ENCODE measurements around the gene LONRF2. TPM values are rescaled to one million over a fixed set of nuclear protein-coding genes. Genes with fewer than 3 reads are reported as not detected.

The LONRF2 gene
- total RNA-seq, 1 donor from 2014 or later: 9.2 TPM

DNA sequence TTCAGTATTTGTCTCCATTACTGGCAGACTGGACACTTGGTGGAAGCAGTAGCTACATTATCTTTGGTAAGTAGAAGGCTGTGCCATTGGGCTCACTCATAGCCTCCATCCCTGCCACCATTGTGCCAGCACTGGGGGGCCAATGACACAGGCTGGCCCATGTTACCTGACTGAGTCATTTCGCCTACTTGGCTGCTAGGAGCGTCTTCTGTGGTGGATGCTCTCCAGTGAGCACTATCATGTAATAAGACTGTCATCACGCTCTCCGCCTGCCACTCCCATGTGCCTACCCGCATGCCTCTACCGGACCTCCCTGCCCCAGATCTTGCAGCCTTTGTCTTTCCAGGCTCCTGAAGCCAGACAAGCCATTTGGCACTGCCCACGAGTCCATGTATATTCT lies 56.2 kb downstream of the LONRF2 start:
- H3K27me3 Mint-ChIP-seq: no peaks in the 10 kb centered on the region
- no peak overlapping the region for H3K27ac Mint-ChIP-seq
- no peak for DNase-seq (ENCODE audit: low spot score, unreplicated experiment)
- H3K36me3 Mint-ChIP-seq (ENCODE audit: insufficient read depth): peaks cover 4% of the 10 kb centered on the region
- H3K4me1 Mint-ChIP-seq (ENCODE audit: low read depth): peaks cover 11% of the 10 kb centered on the region
- no peak for TF ChIP-seq CTCF (IDR thresholded peaks at IDR 0.05; ENCODE audit: unreplicated experiment)
- H3K4me3 Mint-ChIP-seq (ENCODE audit: low read depth): no peak overlapping the region
- no peaks in the 10 kb centered on the region for H3K9me3 Mint-ChIP-seq (ENCODE audit: low read depth)

DNA sequence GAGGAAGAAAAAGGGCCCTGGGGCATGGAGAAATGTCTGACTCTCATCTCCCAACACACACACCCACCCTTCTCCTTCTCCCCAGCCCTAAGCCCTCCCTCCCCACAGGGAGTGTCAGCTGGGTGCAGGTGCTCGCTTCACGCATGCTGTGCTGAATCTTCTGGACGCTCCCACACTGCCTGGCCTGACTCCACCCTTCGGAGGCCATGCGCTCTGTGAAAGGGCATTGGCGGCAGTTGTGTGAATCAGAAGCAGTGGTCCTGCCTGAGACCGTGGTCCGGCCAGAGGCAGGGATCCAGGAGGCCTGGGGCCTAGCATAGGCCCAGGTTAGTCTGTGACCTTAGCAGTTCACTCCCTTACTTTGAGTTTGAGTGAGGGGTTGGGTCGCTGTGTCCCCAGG lies 57.1 kb downstream of the LONRF2 start:
- Mint-ChIP-seq H3K9me3 (ENCODE audit: low read depth) (no peaks in the 10 kb centered on the region), H3K27ac (no peak overlapping the region), H3K27me3 (no peaks in the 10 kb centered on the region), H3K4me1 (ENCODE audit: low read depth) (peaks cover 7% of the 10 kb centered on the region), H3K36me3 (ENCODE audit: insufficient read depth) (no peaks in the 10 kb centered on the region), H3K4me3 (ENCODE audit: low read depth) (no peak overlapping the region)
- no peak for DNase-seq (ENCODE audit: low spot score, unreplicated experiment)
- no peak for TF ChIP-seq CTCF (IDR thresholded peaks at IDR 0.05; ENCODE audit: unreplicated experiment)

GRCh38 chr2:100264651-100265050 lies 57.6 kb downstream of the LONRF2 start:
- Mint-ChIP-seq H3K4me3 (ENCODE audit: low read depth) (no peak overlapping the region), H3K9me3 (ENCODE audit: low read depth) (no peaks in the 10 kb centered on the region), H3K27ac (no peak overlapping the region), H3K27me3 (no peaks in the 10 kb centered on the region), H3K36me3 (ENCODE audit: insufficient read depth) (no peaks in the 10 kb centered on the region), H3K4me1 (ENCODE audit: low read depth) (peaks cover 3% of the 10 kb centered on the region)
- no peak for DNase-seq (ENCODE audit: low spot score, unreplicated experiment)
- no peak for TF ChIP-seq CTCF (IDR thresholded peaks at IDR 0.05; ENCODE audit: unreplicated experiment)

GRCh38 chr2:100264121-100264520 lies 58.2 kb downstream of the LONRF2 start:
- H3K4me1 Mint-ChIP-seq (ENCODE audit: low read depth): no peaks in the 10 kb centered on the region
- no peaks in the 10 kb centered on the region for H3K36me3 Mint-ChIP-seq (ENCODE audit: insufficient read depth)
- H3K27ac Mint-ChIP-seq: no peak overlapping the region
- no peak overlapping the region for H3K4me3 Mint-ChIP-seq (ENCODE audit: low read depth)
- DNase-seq (ENCODE audit: low spot score, unreplicated experiment): no peak
- no peaks in the 10 kb centered on the region for H3K9me3 Mint-ChIP-seq (ENCODE audit: low read depth)
- no peak for TF ChIP-seq CTCF (IDR thresholded peaks at IDR 0.05; ENCODE audit: unreplicated experiment)
- no peaks in the 10 kb centered on the region for H3K27me3 Mint-ChIP-seq

- no peaks in the 10 kb centered on the region for H3K36me3 Mint-ChIP-seq (ENCODE audit: insufficient read depth)
These were observed 59.6 kb downstream of the LONRF2 start for GRCh38 chr2:100262555-100263320.

More at GRCh38 chr2:100262555-100263320, 59.6 kb downstream of the LONRF2 start:
- no peak overlapping the region for H3K4me3 Mint-ChIP-seq (ENCODE audit: low read depth)
- H3K4me1 Mint-ChIP-seq (ENCODE audit: low read depth): no peaks in the 10 kb centered on the region
- DNase-seq (ENCODE audit: low spot score, unreplicated experiment): peak; percentile 57
- peak; percentile 96 for TF ChIP-seq CTCF (IDR thresholded peaks at IDR 0.05; ENCODE audit: unreplicated experiment)
- H3K9me3 Mint-ChIP-seq (ENCODE audit: low read depth): no peaks in the 10 kb centered on the region
- no peak overlapping the region for H3K27ac Mint-ChIP-seq
- no peaks in the 10 kb centered on the region for H3K27me3 Mint-ChIP-seq

All from progenitor cell of endocrine pancreas (in vitro differentiated cells).